ENCODE results near the gene KRTAP5-4. TPM values are rescaled to one million over a fixed set of nuclear protein-coding genes. Genes with fewer than 3 reads are reported as not detected.

Gene KRTAP5-4
- total and polyA plus RNA-seq, 7 donors, result not detected

GRCh38 chr11:1574238-1574932 is 47.6 kb downstream of the KRTAP5-4 start:
- TF ChIP-seq CTCF (IDR thresholded peaks at IDR 0.05) (peak in 1 of 4 experiments; percentile 85), POLR2A (IDR thresholded peaks at IDR 0.05) (peak in 1 of 2 donors; percentile 43), POLR2AphosphoS5 (IDR thresholded peaks at IDR 0.05) (no peak)
- intact Hi-C loops (cut with DNase I), result loop anchor here (1.0 to 5.0 kb wide), 3 partner anchors 28 to 372 kb away; no protein-coding TSS in a partner anchor
- Histone ChIP-seq H3K4me3 (peak overlapping the region in 3 of 4 donors; percentile 41 to 46 (median 42)), H3K27ac (peak overlapping the region; percentile 77 to 87 (median 78)), H3K36me3 (no peaks in the 10 kb centered on the region), H3K9me3 (no peaks in the 10 kb centered on the region), H3K27me3 (no peaks in the 10 kb centered on the region), H3K4me1 (peaks cover 0 to 47% (median 44%) of the 10 kb centered on the region in 4 donors)
- WGBS, 2 donors, result 1% methylated on average over 64 of the region's 64 CpGs
- DNase-seq, result peak; percentile 85

- no peak for TF ChIP-seq CTCF (IDR thresholded peaks at IDR 0.05)
- TF ChIP-seq POLR2A (IDR thresholded peaks at IDR 0.05), result no peak
- TF ChIP-seq EP300 (IDR thresholded peaks at IDR 0.05), result no peak
- peak in 1 of 4 donors; percentile 29 for TF ChIP-seq POLR2AphosphoS5 (IDR thresholded peaks at IDR 0.05)
- peak overlapping the region; percentile 77 to 87 (median 78) for H3K27ac ChIP-seq
- H3K4me3 ChIP-seq, result peak overlapping the region in 1 of 4 donors; percentile 77
- H3K36me3 ChIP-seq, result no peaks in the 10 kb centered on the region
- no peaks in the 10 kb centered on the region for H3K27me3 ChIP-seq
- intact Hi-C loops (cut with DNase I), result loop anchor here (1.0 to 5.0 kb wide), 3 partner anchors 28 to 371 kb away; no protein-coding TSS in a partner anchor
- no peaks in the 10 kb centered on the region for H3K9me3 ChIP-seq
- peak; percentile 71 for DNase-seq
- H3K4me1 ChIP-seq, result peaks cover 0 to 53% (median 46%) of the 10 kb centered on the region in 4 donors
- WGBS, 2 donors, result 3 to 7% methylated on average over 7 of the region's 7 CpGs
Observed at GRCh38 chr11:1573903-1574237, 48.1 kb downstream of the KRTAP5-4 start.

GRCh38 chr11:1573077-1573902 is 48.6 kb downstream of the KRTAP5-4 start:
- TF ChIP-seq CTCF (IDR thresholded peaks at IDR 0.05) (no peak), POLR2AphosphoS5 (IDR thresholded peaks at IDR 0.05) (peak in 1 of 4 donors; percentile 32)
- DNase-seq, result peak; percentile 74
- WGBS, 2 donors, result 1 to 4% methylated on average over 36 to 37 of the region's 37 CpGs
- no peaks in the 10 kb centered on the region for H3K36me3 ChIP-seq
- peak overlapping the region in 3 of 4 donors; percentile 51 to 77 (median 62) for H3K4me3 ChIP-seq
- H3K27me3 ChIP-seq, result no peaks in the 10 kb centered on the region
- intact Hi-C loops (cut with DNase I), result loop anchor here (5.0 kb wide), 1 partner anchor 116 kb away; no protein-coding TSS in a partner anchor
- H3K27ac ChIP-seq, result peak overlapping the region; percentile 77 to 87 (median 78)
- H3K9me3 ChIP-seq, result no peaks in the 10 kb centered on the region
- H3K4me1 ChIP-seq, result peaks cover 0 to 58% (median 51%) of the 10 kb centered on the region in 4 donors

GRCh38 chr11:1572197-1573076 is 49.5 kb downstream of the KRTAP5-4 start, which contains the start of gene DUSP8:
TSS of gene DUSP8 (minus strand) at chr11:1572271. CDS start at chr11:1565826, 6,445 bp downstream.
- TF ChIP-seq CTCF (IDR thresholded peaks at IDR 0.05) (no peak), POLR2AphosphoS5 (IDR thresholded peaks at IDR 0.05) (peak in 3 of 4 donors; percentile 18 to 35 (median 24))
- Histone ChIP-seq H3K27ac (peak within 1 kb of the TSS; percentile 80 to 99 (median 83)), H3K4me3 (peak within 1 kb of the TSS; percentile 45 to 77 (median 56)), H3K27me3 (no peaks in the 10 kb centered on the region), H3K36me3 (no peaks in the 10 kb centered on the region), H3K4me1 (peaks cover 0 to 66% (median 58%) of the 10 kb centered on the region in 4 donors), H3K9me3 (no peaks in the 10 kb centered on the region)
- DNase-seq, result peak; percentile 96
- WGBS, 2 donors, result 1% methylated on average over 124 of the region's 124 CpGs
- intact Hi-C loops (cut with DNase I), result loop anchor here (1.0 to 5.0 kb wide), 2 partner anchors 14 to 115 kb away; no protein-coding TSS in a partner anchor
